Type B pancreatic cell (in vitro differentiated cells): ENCODE data around the gene DHX34. TPM values are rescaled to one million over a fixed set of nuclear protein-coding genes. Genes with fewer than 3 reads are reported as not detected.

Experiments used
- DNase-seq: peaks from one replicate; pipeline ENCODE4 v3.0.0; 2021; ENCODE audit warnings: mixed read lengths; ENCODE audit not compliant: unreplicated experiment; ENCODE audit errors: extremely low spot score
- H3K27ac Mint-ChIP-seq: 2 replicates; pipeline ENCODE4 v1.8.0; 2021; ENCODE audit warnings: mild to moderate bottlenecking, mixed read lengths
- H3K27me3 Mint-ChIP-seq: 2 replicates; pipeline ENCODE4 v1.8.0; 2021; ENCODE audit warnings: mixed read lengths
- H3K36me3 Mint-ChIP-seq: 2 replicates; pipeline ENCODE4 v1.8.0; 2021; ENCODE audit warnings: mixed read lengths
- H3K4me1 Mint-ChIP-seq: one replicate; pipeline ENCODE4 v1.8.0; 2021; ENCODE audit warnings: mixed read lengths; ENCODE audit not compliant: unreplicated experiment
- H3K4me3 Mint-ChIP-seq: 2 replicates; pipeline ENCODE4 v1.8.0; 2021; ENCODE audit warnings: mild to moderate bottlenecking, mixed read lengths
- H3K9me3 Mint-ChIP-seq: 2 replicates; pipeline ENCODE4 v1.8.0; 2021; ENCODE audit warnings: mixed read lengths
- CTCF ChIP-seq: fragments of 200-600 bp; sonication (generic); conservative IDR thresholded peaks from 2 replicates; pipeline ENCODE4 v1.5.0; 2021; ENCODE audit warnings: antibody characterized with exemption, mild to moderate bottlenecking
- total RNA-seq: library from RNA; stranded (reverse); gene quantifications from 2 replicates; pipeline ENCODE4 v1.2.1, GENCODE V29; 2021; ENCODE audit warnings: low replicate concordance

The DHX34 gene
- total RNA-seq, 1 donor from 2014 or later: 32.9 TPM

DNA sequence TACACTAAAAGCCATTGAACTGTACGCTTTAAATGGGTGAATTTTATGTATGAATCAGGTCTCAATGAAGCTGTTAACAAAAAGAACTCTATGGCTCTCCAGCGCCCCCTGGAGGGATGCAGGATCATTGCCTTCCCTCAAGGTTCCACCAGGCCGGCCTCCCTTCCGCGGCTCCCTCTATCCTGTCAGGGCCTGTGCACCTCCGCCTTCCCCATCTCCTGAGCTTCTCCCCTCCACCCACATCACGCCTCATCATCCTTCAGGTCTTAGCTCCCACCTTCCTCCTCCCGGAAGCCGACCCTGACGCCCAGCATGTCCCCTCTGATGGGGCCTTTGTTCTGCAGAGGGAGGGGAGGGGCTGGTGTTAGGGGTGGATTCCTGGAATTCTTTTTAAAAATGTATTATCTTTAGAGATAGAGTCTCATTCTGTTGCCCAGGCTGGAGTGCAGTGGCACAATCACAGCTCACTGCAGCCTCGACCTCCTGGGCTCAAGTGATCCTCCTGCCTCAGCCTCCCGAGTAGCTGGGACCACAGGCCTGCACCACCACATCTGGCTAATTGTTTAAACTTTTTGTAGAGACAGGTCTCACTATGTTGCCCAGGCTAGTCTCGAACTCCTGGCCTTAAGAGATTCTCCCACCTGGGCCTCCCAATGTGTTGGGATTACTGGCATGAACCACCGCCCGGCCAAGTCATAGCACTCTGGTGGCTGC lies 42.6 kb downstream of the DHX34 start:
- H3K4me3 Mint-ChIP-seq: no peak overlapping the region
- TF ChIP-seq CTCF: peak; percentile 95
- no peaks in the 10 kb centered on the region for H3K4me1 Mint-ChIP-seq
- no peaks in the 10 kb centered on the region for H3K36me3 Mint-ChIP-seq
- peaks cover 42% of the 10 kb centered on the region for H3K27me3 Mint-ChIP-seq
- no peaks in the 10 kb centered on the region for H3K9me3 Mint-ChIP-seq
- H3K27ac Mint-ChIP-seq: peak overlapping the region; percentile 65
- no peak for DNase-seq

DNA sequence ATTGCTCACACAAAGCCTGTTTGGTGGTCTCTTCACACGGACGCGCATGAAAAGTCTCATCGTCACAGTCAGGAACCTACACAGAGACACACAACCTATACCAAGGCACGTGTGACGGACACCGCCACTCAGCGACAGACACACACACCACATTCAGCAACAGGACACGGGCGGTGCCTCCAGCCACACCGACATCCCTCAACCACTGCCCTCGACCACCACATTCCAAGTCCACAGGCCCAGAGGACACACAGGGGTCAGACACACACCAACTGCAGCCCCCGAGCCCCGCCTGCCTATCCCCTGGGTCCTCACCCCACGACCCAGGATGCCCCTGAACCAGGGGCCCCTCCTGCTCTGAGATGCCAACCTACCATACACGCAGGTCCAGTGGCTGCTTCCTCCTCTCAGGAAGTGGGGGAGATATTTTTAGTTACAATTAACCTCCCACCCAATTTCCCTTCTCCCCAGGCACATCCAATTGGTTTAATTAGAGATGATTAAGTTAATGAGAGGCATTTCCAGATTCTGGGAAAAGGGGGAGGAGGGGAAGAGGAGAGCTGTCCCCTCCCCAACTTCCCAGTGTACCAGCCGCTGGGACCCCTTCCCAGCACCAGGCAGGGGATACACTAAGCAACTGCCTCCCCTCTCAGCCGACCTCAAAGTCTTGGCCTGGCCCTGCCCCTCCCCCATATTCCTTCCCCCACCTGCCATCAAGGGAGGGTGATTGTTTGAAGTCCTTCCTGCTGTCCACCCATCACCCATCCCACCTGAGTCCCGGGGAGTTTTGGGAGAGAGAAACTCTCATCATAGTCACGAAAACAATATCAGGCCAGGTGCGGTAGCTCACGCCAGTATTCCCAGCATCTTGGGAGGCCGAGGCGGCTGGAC lies 49.8 kb downstream of the DHX34 start:
- peaks cover 42% of the 10 kb centered on the region for H3K27me3 Mint-ChIP-seq
- H3K4me3 Mint-ChIP-seq: no peak overlapping the region
- peak overlapping the region; percentile 13 for H3K27ac Mint-ChIP-seq
- no peak for TF ChIP-seq CTCF
- no peak for DNase-seq
- H3K36me3 Mint-ChIP-seq: no peaks in the 10 kb centered on the region
- peaks cover 13% of the 10 kb centered on the region for H3K4me1 Mint-ChIP-seq
- H3K9me3 Mint-ChIP-seq: no peaks in the 10 kb centered on the region

DNA sequence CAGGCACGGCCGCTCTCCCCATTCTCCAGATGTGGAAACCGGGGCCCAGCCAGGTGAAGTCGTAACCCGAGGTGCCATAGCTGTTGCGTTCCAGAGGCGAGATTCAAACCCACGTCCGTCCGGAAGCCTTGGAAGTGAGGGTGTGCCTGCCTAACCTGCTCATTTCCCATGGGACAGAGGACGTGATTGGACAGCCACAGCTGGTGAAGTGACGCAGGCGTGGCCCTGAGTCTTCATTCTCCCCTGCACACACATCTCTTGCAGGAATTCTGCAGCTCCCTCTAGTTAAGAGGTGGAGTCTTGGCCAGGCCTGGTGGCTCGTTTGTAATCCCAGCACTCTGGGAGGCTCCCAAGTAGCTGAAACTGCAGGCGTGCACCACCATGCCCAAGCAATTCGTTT lies 53.4 kb downstream of the DHX34 start:
- Mint-ChIP-seq H3K36me3 (no peaks in the 10 kb centered on the region), H3K27me3 (peaks cover 28% of the 10 kb centered on the region), H3K9me3 (no peaks in the 10 kb centered on the region), H3K4me1 (peaks cover 13% of the 10 kb centered on the region), H3K4me3 (no peak overlapping the region), H3K27ac (no peak overlapping the region)
- TF ChIP-seq CTCF: no peak
- DNase-seq: no peak

DNA sequence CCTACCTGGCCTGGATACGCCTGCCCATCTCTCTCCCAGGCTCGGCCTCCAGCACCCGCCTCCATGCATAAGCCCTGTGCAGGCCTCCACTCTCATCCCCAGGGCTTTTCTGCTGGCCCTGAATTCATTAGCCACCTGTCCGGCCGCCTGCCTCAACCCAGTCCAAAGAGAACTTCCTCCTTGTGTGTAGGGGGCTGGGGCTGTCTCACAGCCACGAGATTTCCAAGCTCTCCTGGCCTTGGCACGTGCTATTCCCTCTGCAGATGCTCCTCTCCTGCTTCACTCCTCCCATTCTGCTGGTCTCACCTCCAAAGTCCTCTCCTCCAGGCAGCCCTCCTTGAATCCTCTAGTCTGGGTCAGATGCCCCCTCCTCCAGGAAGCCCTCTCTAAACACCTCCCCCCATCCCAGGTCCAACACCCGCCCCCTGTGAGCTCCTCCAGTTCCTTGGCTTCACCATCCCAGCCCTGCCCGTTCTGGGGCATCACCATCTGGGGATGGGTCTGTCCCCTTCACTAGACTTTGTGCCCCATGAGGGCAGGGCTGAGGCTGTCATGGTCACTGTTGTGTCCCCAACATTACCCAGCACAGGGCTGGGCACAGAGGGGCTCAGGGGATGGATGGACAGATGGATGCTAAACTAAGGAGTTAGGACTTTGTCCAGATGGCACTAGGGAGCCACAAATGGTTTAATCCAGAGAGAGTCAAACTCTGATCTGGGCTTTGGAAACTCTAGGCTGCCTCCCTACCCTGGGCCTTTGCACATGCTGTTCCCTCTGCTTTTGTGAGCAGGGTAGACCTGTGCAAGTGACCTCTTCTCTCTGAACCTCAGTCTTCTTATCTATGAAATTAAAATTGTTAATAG lies 55.5 kb downstream of the DHX34 start:
- Mint-ChIP-seq H3K27ac (no peak overlapping the region), H3K4me3 (no peak overlapping the region), H3K4me1 (no peaks in the 10 kb centered on the region), H3K27me3 (peaks cover 27% of the 10 kb centered on the region), H3K36me3 (no peaks in the 10 kb centered on the region), H3K9me3 (no peaks in the 10 kb centered on the region)
- DNase-seq: no peak
- TF ChIP-seq CTCF: no peak

DNA sequence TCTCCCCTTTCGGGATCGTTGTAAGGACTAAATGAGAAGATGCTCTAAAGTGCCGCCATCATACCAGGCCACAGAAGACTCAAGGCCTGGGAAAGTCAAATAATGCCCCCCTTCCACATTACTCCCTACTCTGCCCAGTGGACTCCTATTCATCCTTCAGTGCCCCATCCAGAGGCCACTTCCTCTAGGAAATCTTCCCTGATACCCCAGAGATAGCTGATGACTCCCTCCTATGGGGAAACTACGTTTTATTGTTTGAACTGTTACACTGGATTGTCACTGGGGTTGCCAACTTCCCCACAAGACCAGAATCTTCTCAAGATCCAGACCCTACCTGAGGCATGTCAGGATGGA lies 56.1 kb downstream of the DHX34 start:
- no peak overlapping the region for H3K27ac Mint-ChIP-seq
- no peaks in the 10 kb centered on the region for H3K36me3 Mint-ChIP-seq
- no peak for TF ChIP-seq CTCF
- H3K27me3 Mint-ChIP-seq: peaks cover 27% of the 10 kb centered on the region
- H3K9me3 Mint-ChIP-seq: no peaks in the 10 kb centered on the region
- no peak overlapping the region for H3K4me3 Mint-ChIP-seq
- no peaks in the 10 kb centered on the region for H3K4me1 Mint-ChIP-seq
- DNase-seq: no peak
